Measurements from ENCODE around the gene BPIFB4.

Gene BPIFB4

DNA sequence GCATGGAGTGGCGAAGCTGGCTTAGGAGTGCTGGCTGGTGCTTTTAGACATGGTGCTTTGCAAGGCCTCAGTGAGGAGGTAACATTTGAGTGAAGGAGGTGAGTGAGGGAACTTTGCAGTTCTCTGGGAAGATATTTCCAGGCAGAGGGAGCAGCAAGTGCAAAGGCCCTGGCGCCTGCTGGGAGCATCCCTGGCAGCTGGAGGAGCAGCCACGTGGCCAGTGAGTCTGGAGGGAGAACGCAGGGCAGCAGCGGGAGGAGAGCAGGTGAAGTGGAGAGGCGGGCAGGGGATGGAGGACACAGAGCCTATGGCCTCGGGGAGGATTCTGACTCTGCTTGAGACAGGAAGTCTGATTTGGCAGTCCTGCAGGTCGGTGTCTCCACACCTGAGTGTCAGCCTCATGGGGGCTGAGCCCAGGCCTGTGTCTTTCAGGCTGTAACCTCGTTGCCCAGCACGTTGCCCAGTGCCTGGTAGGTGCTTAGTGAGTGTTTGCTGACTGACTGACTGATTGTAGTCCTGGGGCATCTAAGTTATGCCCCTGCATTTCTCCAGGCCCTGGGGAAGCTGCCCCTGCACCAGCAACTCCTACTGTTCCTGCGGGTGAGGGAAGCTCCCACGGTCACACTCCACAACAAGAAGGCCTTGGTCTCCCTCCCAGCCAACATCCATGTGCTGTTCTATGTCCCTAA is 11.0 kb upstream of the BPIFB4 start:
- Histone ChIP-seq H3K4me3 (ENCODE audit: insufficient read depth in 1 of 2, low read depth in 1 of 2, low read length in 2 of 2) (no peak overlapping the region), H2BK15ac (ENCODE audit: low read depth, poor library complexity, severe bottlenecking) (no peak overlapping the region), H2AFZ (ENCODE audit: low read depth, low read length) (no peak overlapping the region), H3K4me1 (ENCODE audit: control insufficient read depth, insufficient read depth, low read depth, low read length) (no peaks in the 10 kb centered on the region), H3K18ac (ENCODE audit: low read depth in 1 of 2, low read length in 2 of 2) (no peak overlapping the region), H3K4ac (ENCODE audit: low read depth in 1 of 2, low read length in 2 of 2) (no peak overlapping the region), H3K9me3 (ENCODE audit: control insufficient read depth, low read length) (peaks cover 5% of the 10 kb centered on the region), H3K14ac (ENCODE audit: low read length in 2 of 2) (no peak overlapping the region), H3K4me2 (ENCODE audit: low read length, poor library complexity, severe bottlenecking) (no peak overlapping the region), H2BK12ac (ENCODE audit: low read length in 2 of 2) (no peak overlapping the region), H4K8ac (ENCODE audit: low read length) (no peak overlapping the region), H2BK5ac (ENCODE audit: low read depth, low read length, poor library complexity, severe bottlenecking) (no peak overlapping the region), H3K79me1 (replicated peaks; ENCODE audit: low read length, poor library complexity, severe bottlenecking) (no peaks in the 10 kb centered on the region), H3K27ac (ENCODE audit: low read length, poor library complexity, severe bottlenecking) (no peak overlapping the region), H3K27me3 (ENCODE audit: control insufficient read depth in 1 of 2, insufficient read depth in 1 of 2, low read length in 2 of 2) (peaks cover 7 to 72% of the 10 kb centered on the region in 2 experiments), H3K36me3 (ENCODE audit: control insufficient read depth in 1 of 2, insufficient read depth in 2 of 2, low read depth in 1 of 2, low read length in 2 of 2) (no peaks in the 10 kb centered on the region), H2AK5ac (ENCODE audit: low read length, severe bottlenecking) (no peak overlapping the region), H3K23ac (ENCODE audit: low read length in 2 of 2) (no peak overlapping the region), H4K91ac (ENCODE audit: low read length) (no peak overlapping the region), H3K9ac (ENCODE audit: low read length) (no peak overlapping the region), H2BK120ac (ENCODE audit: low read depth, low read length) (no peak overlapping the region)
- WGBS: 59% methylated on average over 12 of the region's 12 CpGs
- no peak for DNase-seq

- Histone ChIP-seq H3K79me1 (replicated peaks; ENCODE audit: low read length, poor library complexity, severe bottlenecking) (no peaks in the 10 kb centered on the region), H3K4ac (ENCODE audit: low read depth in 1 of 2, low read length in 2 of 2) (no peak overlapping the region), H3K9ac (ENCODE audit: low read length) (no peak overlapping the region), H2BK12ac (ENCODE audit: low read length in 2 of 2) (no peak overlapping the region), H4K91ac (ENCODE audit: low read length) (no peak overlapping the region), H2BK120ac (ENCODE audit: low read depth, low read length) (no peak overlapping the region), H3K36me3 (ENCODE audit: control insufficient read depth in 1 of 2, insufficient read depth in 2 of 2, low read depth in 1 of 2, low read length in 2 of 2) (no peaks in the 10 kb centered on the region), H2AK5ac (ENCODE audit: low read length, severe bottlenecking) (no peak overlapping the region), H3K9me3 (ENCODE audit: control insufficient read depth, low read length) (peaks cover 5% of the 10 kb centered on the region), H3K4me3 (ENCODE audit: insufficient read depth in 1 of 2, low read depth in 1 of 2, low read length in 2 of 2) (no peak overlapping the region), H2BK5ac (ENCODE audit: low read depth, low read length, poor library complexity, severe bottlenecking) (no peak overlapping the region), H3K4me2 (ENCODE audit: low read length, poor library complexity, severe bottlenecking) (no peak overlapping the region), H3K14ac (ENCODE audit: low read length in 2 of 2) (no peak overlapping the region), H3K23ac (ENCODE audit: low read length in 2 of 2) (no peak overlapping the region), H4K8ac (ENCODE audit: low read length) (no peak overlapping the region), H2AFZ (ENCODE audit: low read depth, low read length) (no peak overlapping the region), H3K4me1 (ENCODE audit: control insufficient read depth, insufficient read depth, low read depth, low read length) (no peaks in the 10 kb centered on the region), H3K27me3 (ENCODE audit: control insufficient read depth in 1 of 2, insufficient read depth in 1 of 2, low read length in 2 of 2) (peaks cover 11 to 80% of the 10 kb centered on the region in 2 experiments), H3K27ac (ENCODE audit: low read length, poor library complexity, severe bottlenecking) (no peak overlapping the region), H3K18ac (ENCODE audit: low read depth in 1 of 2, low read length in 2 of 2) (no peak overlapping the region), H2BK15ac (ENCODE audit: low read depth, poor library complexity, severe bottlenecking) (no peak overlapping the region)
- 73% methylated on average over 9 of the region's 9 CpGs for WGBS
- DNase-seq: no peak
Observed at GRCh38 chr20:33069673-33070072, 9.8 kb upstream of the BPIFB4 start.

GRCh38 chr20:33070111-33071053 is 9.1 kb upstream of the BPIFB4 start:
- H3K27ac ChIP-seq (ENCODE audit: low read length, poor library complexity, severe bottlenecking): no peak overlapping the region
- H3K23ac ChIP-seq (ENCODE audit: low read length in 2 of 2): no peak overlapping the region
- H3K4me2 ChIP-seq (ENCODE audit: low read length, poor library complexity, severe bottlenecking): no peak overlapping the region
- no peak overlapping the region for H3K14ac ChIP-seq (ENCODE audit: low read length in 2 of 2)
- no peak overlapping the region for H3K4ac ChIP-seq (ENCODE audit: low read depth in 1 of 2, low read length in 2 of 2)
- no peak overlapping the region for H2BK120ac ChIP-seq (ENCODE audit: low read depth, low read length)
- peaks cover 5% of the 10 kb centered on the region for H3K9me3 ChIP-seq (ENCODE audit: control insufficient read depth, low read length)
- no peaks in the 10 kb centered on the region for H3K4me1 ChIP-seq (ENCODE audit: control insufficient read depth, insufficient read depth, low read depth, low read length)
- no peak overlapping the region for H2BK15ac ChIP-seq (ENCODE audit: low read depth, poor library complexity, severe bottlenecking)
- no peak overlapping the region for H2AFZ ChIP-seq (ENCODE audit: low read depth, low read length)
- H3K36me3 ChIP-seq (ENCODE audit: control insufficient read depth in 1 of 2, insufficient read depth in 2 of 2, low read depth in 1 of 2, low read length in 2 of 2): no peaks in the 10 kb centered on the region
- H4K91ac ChIP-seq (ENCODE audit: low read length): no peak overlapping the region
- no peak for DNase-seq
- 84% methylated on average over 18 of the region's 19 CpGs for WGBS
- no peak overlapping the region for H3K9ac ChIP-seq (ENCODE audit: low read length)
- no peak overlapping the region for H2AK5ac ChIP-seq (ENCODE audit: low read length, severe bottlenecking)
- peaks cover 15 to 87% of the 10 kb centered on the region in 2 experiments for H3K27me3 ChIP-seq (ENCODE audit: control insufficient read depth in 1 of 2, insufficient read depth in 1 of 2, low read length in 2 of 2)
- H4K8ac ChIP-seq (ENCODE audit: low read length): no peak overlapping the region
- H3K4me3 ChIP-seq (ENCODE audit: insufficient read depth in 1 of 2, low read depth in 1 of 2, low read length in 2 of 2): no peak overlapping the region
- no peak overlapping the region for H2BK5ac ChIP-seq (ENCODE audit: low read depth, low read length, poor library complexity, severe bottlenecking)
- no peaks in the 10 kb centered on the region for H3K79me1 ChIP-seq (replicated peaks; ENCODE audit: low read length, poor library complexity, severe bottlenecking)
- no peak overlapping the region for H3K18ac ChIP-seq (ENCODE audit: low read depth in 1 of 2, low read length in 2 of 2)
- H2BK12ac ChIP-seq (ENCODE audit: low read length in 2 of 2): no peak overlapping the region

DNA sequence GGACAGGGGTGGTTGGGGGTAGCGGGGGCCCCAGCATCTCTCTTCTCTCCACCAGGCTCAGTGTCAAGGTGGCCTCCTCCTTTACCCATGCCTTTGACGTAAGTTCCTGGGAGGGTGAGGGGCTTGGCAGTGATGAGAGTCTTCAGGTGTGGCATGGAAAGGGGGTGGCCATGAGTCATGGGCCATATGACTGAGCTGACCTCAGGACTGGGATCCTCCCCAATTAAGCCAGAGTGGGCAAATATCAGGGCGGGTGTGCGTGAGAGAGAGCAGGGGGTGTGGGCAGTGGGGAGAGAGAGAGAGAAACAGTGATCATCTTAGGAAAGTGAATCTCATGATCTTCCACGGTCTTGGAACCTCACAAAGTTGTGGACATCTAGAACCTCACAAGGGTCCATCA is 8.2 kb upstream of the BPIFB4 start:
- no peaks in the 10 kb centered on the region for H3K79me1 ChIP-seq (replicated peaks; ENCODE audit: low read length, poor library complexity, severe bottlenecking)
- no peak overlapping the region for H3K4ac ChIP-seq (ENCODE audit: low read depth in 1 of 2, low read length in 2 of 2)
- H3K4me1 ChIP-seq (ENCODE audit: control insufficient read depth, insufficient read depth, low read depth, low read length): no peaks in the 10 kb centered on the region
- no peak overlapping the region for H3K4me3 ChIP-seq (ENCODE audit: insufficient read depth in 1 of 2, low read depth in 1 of 2, low read length in 2 of 2)
- no peak overlapping the region for H2BK12ac ChIP-seq (ENCODE audit: low read length in 2 of 2)
- H2BK5ac ChIP-seq (ENCODE audit: low read depth, low read length, poor library complexity, severe bottlenecking): no peak overlapping the region
- H4K91ac ChIP-seq (ENCODE audit: low read length): no peak overlapping the region
- H3K18ac ChIP-seq (ENCODE audit: low read depth in 1 of 2, low read length in 2 of 2): no peak overlapping the region
- peaks cover 5% of the 10 kb centered on the region for H3K9me3 ChIP-seq (ENCODE audit: control insufficient read depth, low read length)
- H3K9ac ChIP-seq (ENCODE audit: low read length): no peak overlapping the region
- H3K23ac ChIP-seq (ENCODE audit: low read length in 2 of 2): no peak overlapping the region
- DNase-seq: no peak
- no peak overlapping the region for H2BK15ac ChIP-seq (ENCODE audit: low read depth, poor library complexity, severe bottlenecking)
- 82% methylated on average over 2 of the region's 5 CpGs for WGBS
- H3K4me2 ChIP-seq (ENCODE audit: low read length, poor library complexity, severe bottlenecking): no peak overlapping the region
- no peak overlapping the region for H3K27ac ChIP-seq (ENCODE audit: low read length, poor library complexity, severe bottlenecking)
- no peak overlapping the region for H4K8ac ChIP-seq (ENCODE audit: low read length)
- H3K27me3 ChIP-seq (ENCODE audit: control insufficient read depth in 1 of 2, insufficient read depth in 1 of 2, low read length in 2 of 2): peaks cover 19 to 95% of the 10 kb centered on the region in 2 experiments
- H2AFZ ChIP-seq (ENCODE audit: low read depth, low read length): no peak overlapping the region
- no peaks in the 10 kb centered on the region for H3K36me3 ChIP-seq (ENCODE audit: control insufficient read depth in 1 of 2, insufficient read depth in 2 of 2, low read depth in 1 of 2, low read length in 2 of 2)
- H2BK120ac ChIP-seq (ENCODE audit: low read depth, low read length): no peak overlapping the region
- H2AK5ac ChIP-seq (ENCODE audit: low read length, severe bottlenecking): no peak overlapping the region
- H3K14ac ChIP-seq (ENCODE audit: low read length in 2 of 2): no peak overlapping the region

All from mesenchymal stem cell (in vitro differentiated cells and primary cell).